Omental fat pad (tissue), 4 donors: ENCODE measurements around the gene HS6ST3. TPM values are rescaled to one million over a fixed set of nuclear protein-coding genes. Genes with fewer than 3 reads are reported as not detected.

Source experiments
- ATAC-seq: fragments of 150-250 bp; one replicate; pipeline ENCODE4 v1.9.1; 2016; ENCODE audit warnings: mild to moderate bottlenecking, moderate library complexity; ENCODE audit not compliant: low FRiP score
- DNase-seq: peaks from one replicate; pipeline ENCODE4 v3.0.0-alpha.2; 2019; ENCODE audit warnings: low spot score
- total RNA-seq, 4 donors: library from RNA; depleted of rRNA; stranded (reverse); fragments of >200 nt; gene quantifications; one replicate each; pipeline ENCODE4 v1.1.0, GENCODE V29; 2016
- TF ChIP-seq, protein P1 (sequence below), 3 donors: fragments of 450-650 bp; IDR thresholded peaks; one replicate each; pipeline ENCODE4 v1.5.1; 2016 to 2017; ENCODE audit warnings: antibody characterized with exemption in 3 of 3, mild to moderate bottlenecking in 3 of 3, moderate library complexity in 2 of 3

Gene HS6ST3
- total RNA-seq, 4 donors from 2014 or later, result 0.09 to 0.32 (median 0.24) TPM; not detected in 1

DNA sequence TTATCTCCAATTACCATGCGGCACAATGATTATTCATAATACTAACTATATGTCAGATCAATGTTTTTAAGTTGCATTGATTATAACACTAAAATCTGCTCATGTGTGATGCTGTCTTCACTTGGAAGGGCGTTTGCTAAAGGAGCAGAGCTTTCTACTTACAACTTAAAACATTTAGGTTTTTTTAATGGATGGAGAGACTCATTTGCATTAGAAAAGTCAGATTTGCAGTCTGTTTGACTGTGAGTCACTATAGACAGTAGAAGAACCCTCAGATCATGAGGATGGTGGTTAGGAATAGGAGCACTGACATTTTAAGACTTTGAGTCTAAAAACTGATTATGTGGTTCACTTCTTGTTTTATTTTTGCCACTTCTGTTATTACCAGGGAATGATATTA lies 364.6 kb downstream of the HS6ST3 start:
- no peak for DNase-seq
- TF ChIP-seq, protein P1, sequence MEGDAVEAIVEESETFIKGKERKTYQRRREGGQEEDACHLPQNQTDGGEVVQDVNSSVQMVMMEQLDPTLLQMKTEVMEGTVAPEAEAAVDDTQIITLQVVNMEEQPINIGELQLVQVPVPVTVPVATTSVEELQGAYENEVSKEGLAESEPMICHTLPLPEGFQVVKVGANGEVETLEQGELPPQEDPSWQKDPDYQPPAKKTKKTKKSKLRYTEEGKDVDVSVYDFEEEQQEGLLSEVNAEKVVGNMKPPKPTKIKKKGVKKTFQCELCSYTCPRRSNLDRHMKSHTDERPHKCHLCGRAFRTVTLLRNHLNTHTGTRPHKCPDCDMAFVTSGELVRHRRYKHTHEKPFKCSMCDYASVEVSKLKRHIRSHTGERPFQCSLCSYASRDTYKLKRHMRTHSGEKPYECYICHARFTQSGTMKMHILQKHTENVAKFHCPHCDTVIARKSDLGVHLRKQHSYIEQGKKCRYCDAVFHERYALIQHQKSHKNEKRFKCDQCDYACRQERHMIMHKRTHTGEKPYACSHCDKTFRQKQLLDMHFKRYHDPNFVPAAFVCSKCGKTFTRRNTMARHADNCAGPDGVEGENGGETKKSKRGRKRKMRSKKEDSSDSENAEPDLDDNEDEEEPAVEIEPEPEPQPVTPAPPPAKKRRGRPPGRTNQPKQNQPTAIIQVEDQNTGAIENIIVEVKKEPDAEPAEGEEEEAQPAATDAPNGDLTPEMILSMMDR (IDR thresholded peaks at IDR 0.05), result no peak
- no peak for ATAC-seq

DNA sequence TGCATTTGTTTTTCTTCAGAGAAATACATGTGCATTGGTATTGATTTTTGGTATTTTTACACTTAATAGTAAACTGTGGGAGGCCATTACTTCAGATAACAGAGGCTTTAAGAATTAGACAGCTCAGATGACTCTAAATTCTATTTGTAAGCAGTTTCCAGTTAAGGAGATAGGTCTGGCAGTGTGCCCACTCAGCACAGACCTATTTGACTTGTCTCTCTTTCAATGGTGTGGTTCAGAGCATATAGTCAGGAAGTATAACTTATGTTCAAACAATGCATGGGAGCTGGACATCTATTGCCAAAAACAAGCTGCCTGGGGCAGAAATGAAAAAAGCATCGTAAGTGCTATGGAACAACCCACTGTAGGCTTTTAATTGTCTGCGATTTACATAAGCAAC lies 370.7 kb downstream of the HS6ST3 start:
- TF ChIP-seq, protein P1 (IDR thresholded peaks at IDR 0.05), result no peak
- ATAC-seq (no peak), DNase-seq (no peak)

DNA sequence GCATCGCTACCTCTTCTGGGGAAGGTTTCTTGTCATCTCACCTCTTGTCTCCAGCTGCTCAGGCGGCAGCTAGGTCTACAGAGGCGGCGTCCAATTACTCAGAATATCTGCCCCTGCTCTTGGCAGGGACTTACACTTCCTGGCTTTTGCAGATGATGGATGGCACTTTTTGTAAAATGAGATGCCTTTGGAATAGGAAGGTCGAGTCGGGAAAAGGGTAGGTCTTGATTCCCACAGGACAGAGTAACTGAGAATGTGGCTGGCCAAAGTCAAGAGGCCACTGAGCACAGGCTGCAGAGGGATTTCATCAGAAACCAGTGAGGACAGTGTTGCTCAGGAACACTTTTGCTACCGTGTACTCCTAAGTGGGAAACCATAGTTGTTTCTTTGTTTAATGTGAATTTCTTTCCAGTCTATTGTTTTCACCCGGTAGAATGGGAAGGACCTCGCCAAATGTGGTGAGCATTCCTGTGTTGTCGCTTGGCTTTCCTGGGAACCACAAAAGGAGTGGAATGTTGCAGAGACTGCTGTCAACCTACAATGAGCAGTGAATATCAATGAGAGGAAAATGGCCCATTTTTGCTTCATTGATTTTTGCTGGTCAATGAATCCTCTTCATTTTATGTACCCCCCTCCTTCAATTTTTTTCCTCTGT lies 383.7 kb downstream of the HS6ST3 start:
- no peak for ATAC-seq
- no peak for DNase-seq
- TF ChIP-seq, protein P1 (IDR thresholded peaks at IDR 0.05), result no peak

DNA sequence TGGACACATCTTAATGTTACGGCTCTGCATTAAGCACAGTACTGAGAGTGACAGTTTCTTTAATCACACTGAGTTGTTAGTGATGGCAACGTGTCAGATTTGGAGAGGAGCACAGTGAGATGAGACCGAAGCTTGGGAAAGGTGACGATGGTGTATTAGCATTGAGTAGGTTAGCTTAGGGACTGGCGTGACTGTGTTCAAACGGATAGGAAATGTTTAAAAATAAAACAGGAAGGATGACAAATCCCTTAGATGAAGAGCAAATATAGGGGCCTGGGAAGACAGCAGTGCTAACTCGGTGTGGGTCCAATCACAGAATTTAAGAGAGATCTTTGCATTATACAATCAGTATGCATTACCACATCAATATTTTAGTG lies 384.3 kb downstream of the HS6ST3 start:
- ATAC-seq, result no peak

DNA sequence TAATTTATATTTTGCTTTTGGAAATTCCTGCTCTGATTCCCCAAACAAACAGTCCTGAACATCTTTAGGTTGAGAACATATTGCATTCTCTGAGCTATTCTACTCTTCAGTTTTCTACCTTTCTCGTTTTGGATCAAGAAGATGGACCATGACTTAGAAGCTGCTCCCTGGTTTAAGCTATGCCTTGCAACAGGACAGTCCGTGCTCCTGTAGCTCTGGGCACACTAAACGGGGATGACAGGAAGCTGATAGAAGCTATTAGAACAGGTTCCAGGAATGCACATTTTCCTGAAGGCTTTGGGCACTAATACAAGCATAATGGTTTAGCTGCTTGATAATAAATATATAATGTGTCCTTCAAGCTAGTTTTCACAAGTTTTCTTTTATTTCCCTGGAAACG lies 385.2 kb downstream of the HS6ST3 start:
- DNase-seq (no peak), ATAC-seq (no peak)
- TF ChIP-seq, protein P1 (IDR thresholded peaks at IDR 0.05), result no peak

More for the DNA sequence above, 384.3 kb downstream of the HS6ST3 start:
- DNase-seq, result no peak
- TF ChIP-seq, protein P1 (IDR thresholded peaks at IDR 0.05), result no peak

DNA sequence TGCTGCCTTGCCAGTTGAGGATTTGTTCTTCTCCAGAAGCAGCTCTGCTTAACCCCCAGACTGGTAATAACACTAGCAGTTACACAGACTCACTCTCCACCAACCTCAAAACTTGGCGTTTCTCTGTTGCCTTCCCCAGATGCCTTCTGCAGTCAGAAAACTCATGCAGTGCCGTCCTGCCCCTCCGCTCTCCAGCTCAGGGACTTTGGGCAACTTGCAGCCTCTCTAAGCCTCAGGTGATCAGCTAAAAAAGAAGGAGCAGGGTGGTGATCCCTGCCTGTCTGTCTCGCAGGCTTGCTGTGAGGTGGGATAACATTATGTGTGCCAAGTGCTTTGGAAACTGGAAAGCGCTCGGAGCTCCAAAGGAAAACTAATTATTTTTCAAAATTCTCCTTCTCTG lies 391.6 kb downstream of the HS6ST3 start:
- TF ChIP-seq, protein P1 (IDR thresholded peaks at IDR 0.05), result no peak
- DNase-seq, result no peak
- no peak for ATAC-seq

DNA sequence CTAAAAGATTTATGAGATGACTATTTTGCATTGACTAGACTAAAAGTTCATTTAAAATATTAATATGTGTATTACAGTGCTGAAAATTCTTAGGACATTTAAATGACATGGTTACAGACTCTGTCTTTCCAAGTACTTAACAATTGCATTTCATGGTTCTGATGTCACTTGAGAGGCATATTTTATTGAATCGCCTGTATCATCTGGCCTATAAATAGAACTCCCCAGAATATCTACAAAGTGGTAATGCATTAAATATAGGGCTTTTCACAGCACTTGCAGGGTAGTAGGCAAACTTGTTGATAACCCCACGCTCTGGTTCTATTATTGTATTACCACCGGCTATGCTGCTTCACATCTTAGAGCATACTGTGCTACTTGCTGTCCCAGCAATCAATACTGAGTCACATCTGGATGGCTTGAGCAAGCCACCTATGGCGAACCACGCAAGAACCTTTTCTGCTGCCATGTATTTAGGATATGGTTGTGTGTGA lies 400.6 kb downstream of the HS6ST3 start:
- TF ChIP-seq, protein P1 (IDR thresholded peaks at IDR 0.05), result no peak
- ATAC-seq, result no peak

More for the DNA sequence above, 400.6 kb downstream of the HS6ST3 start:
- no peak for DNase-seq
